Dedifferentiated amniotic fluid mesenchymal stem cell (primary cell): Measurements from ENCODE around the gene RUNDC3A.
"Not testable (repeated sequence)": the region's sequence is repeated elsewhere in the genome, so short reads cannot be mapped to it uniquely, and the experiment has no call there.

Experiments
- DNase-seq: peaks from one replicate; pipeline ENCODE4 v3.0.0-alpha.2; 2016; ENCODE audit errors: extremely low spot score

The RUNDC3A gene

DNA sequence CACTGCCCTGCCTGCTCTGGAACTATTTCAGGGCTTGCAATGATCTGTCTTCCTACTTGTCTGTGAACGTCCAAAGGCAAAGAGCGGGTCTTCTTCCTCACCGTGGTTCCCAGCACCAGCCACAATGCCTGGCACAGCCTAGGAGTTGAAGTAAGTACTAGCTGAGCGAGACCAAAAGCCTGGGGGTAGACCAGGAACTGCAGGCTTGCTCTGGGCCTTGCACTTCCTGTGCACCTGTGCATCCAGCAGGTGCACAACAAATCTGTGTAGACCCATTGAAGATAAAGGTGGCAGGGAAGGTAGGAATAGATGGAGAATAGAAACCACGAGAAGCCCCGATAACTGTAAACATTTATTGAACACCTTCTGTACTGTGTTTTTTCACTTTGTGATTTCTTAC, 50.6 kb downstream of the RUNDC3A start:
- DNase-seq: no peak

DNA sequence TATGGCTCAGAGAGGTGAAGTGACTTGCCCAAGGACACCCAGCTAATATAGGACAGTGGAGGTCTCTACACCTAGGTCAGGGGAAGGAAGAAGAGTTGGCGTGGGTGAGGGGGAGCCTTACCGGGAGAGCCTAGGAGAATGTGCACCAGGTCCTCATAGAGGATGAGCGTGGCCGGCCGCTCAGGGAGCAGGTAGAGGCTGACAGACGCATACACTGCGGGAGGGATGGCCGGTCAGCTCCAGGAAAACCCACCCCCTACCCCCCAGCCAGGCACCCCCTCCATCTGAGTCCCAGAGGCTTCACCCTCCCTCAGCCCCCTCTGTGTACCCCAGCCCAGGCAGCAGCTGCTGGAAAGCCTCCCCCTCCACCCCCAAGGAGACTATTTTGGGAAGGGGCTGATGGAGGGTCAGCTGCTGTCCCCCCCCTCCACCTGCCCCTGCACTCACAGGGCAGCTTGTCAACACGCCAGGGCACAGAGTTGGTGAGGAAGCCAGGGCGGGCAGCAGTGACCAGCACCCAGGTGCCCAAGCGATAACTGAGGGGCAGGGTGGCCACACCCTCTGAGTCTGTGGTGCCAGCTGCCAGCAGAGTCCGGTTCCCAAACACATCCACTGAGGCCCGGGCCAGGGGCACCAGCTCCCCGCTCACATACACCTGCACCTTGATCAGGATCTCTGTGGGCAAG, 51.2 kb downstream of the RUNDC3A start:
- DNase-seq: no peak

DNA sequence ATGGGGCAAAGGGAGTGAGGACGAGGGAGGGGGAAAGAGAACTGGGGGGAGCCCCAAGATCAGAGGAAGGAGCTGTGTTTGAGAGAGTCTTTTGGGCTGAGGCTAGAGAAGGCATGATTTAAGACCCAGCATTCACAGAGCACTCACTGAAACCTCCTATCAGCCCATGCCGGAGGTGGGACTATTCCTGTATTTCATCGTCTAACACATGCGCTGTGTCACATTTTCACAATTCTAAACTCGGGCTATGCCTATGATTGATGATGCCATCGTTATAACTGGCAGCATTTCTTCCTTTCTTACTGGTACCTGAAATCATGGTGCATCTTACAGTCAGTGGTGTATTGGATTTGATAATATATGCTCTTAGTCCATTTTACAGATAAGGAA, 51.7 kb downstream of the RUNDC3A start:
- no peak for DNase-seq

DNA sequence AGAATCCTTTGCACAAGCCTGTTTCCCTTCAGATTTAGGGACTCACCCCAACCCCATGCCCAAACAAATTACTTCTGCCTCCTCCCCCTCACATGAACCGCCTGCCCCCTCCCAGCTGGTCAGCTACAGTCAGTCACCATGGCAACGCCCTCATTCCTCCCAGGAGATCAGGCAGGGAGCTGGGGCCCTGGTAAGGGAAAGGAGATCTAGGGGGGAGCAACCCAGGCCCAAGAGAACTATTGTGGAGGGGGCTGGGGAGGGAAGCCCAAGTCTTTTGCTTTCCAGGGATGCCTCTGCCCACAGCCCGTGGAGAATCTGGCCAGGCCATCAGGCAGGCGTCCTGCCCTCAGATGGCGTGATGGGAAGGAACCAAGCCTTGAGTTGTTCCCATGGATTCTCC, 52.4 kb downstream of the RUNDC3A start:
- DNase-seq: peak; percentile 64

DNA sequence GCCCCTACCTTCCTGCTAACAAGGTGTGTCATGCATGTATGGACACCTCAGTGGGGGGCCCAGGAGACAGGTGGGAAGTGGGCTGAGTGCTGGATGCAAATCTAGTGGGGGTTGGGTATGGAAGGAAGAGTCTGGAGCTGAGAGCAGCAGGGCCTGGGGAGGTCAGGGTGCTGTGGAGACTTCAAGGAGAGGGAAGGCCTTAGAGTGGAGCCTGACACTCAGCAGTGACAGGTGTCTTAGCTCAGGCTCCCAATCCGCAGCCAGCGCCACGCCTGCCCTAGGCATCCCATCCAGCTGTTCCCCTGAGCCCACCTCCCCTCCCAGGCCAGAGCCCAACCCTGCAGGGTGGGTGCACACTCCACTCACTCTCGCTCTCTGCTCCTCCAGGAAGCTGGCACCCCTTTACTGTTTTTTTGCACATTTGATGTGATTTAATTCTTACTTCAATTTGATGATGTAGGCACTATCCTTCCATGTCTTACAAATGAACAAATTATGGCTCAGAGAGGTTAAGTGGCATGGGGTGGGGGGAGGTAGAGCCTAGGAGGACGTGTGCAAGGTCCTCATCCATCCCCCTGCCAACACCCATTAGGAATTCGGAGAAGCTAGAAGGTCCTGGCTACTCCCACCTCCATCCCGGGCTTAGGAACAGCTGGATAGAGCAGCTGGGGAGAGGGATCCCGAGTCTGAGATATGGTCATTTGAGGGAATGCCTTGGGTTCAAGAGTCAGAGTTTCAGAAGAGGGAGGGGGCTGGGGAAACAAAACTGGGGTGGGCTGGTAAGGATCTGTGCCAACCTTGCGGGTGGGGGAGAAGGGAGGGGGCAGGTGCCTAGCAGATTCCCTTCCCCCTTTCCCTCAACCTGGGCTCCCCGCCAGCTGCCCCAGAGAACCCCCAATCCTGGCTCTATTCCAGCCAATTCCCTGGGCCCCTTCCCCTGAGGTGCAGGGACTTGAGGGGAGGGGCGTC, 53.2 kb downstream of the RUNDC3A start:
- DNase-seq: no peak

DNA sequence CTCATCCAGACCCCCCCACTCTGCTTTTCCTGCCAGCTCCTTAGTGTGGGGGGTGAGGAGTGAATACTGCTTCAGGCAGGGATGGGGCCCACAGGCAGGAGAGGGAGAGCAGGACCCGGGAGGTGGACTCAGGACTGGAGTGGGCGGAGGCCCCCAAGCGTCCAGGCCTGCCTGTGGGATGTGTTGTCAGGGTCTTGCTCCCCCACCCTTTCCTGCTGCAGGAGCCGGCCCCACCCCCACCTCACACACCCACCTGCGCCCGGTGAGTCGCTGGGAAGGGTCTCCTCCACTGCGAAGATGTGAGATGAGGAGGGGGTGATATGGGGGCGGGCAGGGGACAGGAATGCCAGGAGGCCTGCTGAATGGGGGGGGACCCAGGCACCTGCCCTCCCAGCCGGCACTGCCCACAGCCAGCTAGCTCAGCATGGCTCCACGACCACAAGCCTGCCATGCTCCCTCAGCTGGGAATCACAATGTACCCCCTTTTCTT, 54.1 kb downstream of the RUNDC3A start:
- DNase-seq: no peak

DNA sequence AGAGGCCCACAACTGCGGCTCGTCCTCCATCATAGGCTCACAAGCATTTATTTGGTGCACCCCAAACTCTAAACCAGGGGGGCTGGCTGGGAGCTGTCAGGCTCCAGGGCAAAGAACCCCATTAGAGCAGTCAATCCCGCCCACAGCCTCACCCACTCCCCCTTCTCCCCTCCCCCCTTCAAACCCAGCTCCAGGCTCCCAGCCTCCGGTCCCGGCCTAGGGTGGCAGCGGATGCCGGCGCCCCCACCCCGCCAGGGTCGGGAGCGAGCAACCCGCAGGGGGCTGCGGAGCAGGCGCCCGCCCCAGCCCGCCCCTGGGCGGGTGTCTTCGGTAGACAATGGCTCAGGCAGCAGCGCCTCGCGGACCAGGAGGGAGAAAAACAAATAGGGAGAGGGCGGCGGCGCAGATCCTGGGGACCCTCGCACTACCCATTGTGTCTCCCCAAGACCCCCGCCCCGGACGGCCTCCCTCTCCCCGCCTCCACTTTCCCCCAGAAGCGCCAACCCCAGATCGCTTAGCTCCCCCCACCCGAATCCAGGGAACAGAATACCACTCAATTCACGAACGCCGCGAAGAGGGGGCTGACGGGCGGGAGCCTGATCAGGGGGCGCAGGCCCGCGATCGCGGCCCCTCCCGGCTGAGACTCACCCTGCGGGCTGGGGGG, 54.7 kb downstream of the RUNDC3A start:
- DNase-seq: no peak

DNA sequence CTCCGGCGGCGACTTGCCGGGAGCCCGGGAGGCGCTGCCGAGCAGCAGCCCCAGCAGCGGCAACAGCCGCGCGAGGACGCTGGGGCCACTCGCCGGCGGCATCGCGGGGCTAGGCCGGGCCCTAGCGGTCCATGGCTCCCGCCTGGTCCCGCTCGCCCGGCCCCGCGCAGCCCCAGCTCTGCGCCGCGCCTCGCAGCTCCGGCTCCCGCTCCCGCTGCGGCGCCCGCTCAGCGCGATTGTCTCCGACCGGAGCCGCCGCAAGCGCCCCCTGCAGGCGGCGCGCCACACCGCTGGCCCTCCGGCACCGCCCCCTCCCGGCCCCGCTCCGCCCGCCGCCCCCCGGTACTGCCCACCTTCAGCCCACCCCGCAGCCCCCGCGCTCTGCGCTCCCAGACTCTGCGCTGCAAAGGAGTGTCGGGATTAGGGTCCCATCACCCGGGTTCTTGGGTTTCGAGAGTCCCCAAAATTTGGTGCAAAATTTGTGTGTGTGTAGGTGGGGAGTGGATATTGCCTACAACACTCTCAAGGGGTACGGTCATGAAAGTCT, 55.3 kb downstream of the RUNDC3A start, which contains the start of gene FAM171A2:
Gene FAM171A2, minus strand, starts transcription at position 241 of the 547 bp plus-strand sequence. Its CDS starts 139 bp downstream, at position 102.
- DNase-seq: peak; percentile 32

DNA sequence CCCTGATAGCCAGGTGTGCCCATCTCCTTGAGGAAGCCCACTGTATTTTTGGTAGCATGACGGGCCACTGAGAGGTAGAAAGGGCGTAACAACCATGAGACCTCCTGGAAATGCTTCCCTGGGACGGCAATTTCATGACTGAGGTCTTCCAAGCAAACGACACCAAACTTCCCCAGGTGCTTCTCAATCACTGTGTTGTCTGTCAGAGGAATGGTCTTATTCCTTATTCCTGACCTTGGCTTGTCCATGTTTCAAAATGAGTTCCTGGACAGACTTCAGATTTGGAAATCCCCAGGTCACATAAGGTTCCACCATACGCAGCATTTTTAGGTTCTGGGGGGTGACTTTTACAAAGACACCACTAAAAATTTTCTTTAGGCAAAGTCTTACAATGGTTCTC, 56.6 kb downstream of the RUNDC3A start:
- not testable (repeated sequence) for DNase-seq

DNA sequence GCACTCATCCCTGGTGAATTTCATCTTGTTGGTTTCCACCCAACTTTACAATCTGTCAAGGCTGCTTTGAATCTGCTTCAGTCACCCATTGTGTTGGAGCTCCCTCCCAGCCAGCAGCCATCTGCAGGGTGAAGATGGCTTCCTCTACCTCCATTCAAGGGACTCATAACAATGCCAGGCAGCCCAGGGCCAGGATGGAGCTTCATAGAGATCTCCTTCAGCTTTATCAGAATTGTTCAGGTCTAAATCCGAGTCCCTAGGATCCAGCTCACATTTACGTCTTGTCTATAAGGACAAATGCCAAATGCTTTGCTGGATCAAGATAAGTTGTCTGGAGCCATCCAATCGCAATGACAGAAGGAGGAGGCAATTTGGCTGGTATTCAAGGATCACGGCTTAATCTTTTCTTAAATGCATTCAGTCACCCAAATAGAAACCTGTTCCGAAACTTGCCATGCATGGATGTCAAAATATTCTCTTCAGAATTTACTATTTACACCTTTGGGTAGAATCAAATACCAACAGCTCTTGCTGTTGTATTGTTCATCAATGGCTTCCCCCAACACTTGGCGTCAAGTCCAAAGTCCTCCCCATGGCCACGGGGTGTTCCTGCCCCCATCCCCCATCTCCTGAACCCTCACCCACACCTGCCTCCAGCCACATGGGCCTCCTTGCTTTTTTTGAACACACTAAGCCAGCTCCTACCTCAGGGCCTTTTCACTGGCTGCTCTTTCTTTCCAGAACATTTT, 59.0 kb downstream of the RUNDC3A start:
- no peak for DNase-seq
